Caco-2 (cell line): Measurements from ENCODE around the gene CARHSP1. TPM values are rescaled to one million over a fixed set of nuclear protein-coding genes. Genes with fewer than 3 reads are reported as not detected.

Experiments
- BruUV-seq: library from RNA; stranded (reverse); fragments of 400-500 nt; replicated peaks from 2 replicates; lab custom pipeline; 2021; lab: Mats Ljungman, UMichigan
- CTCF ChIA-PET: fragments of 300-600 bp; sonication (Branson Sonifier 250); formaldehyde crosslinking; loops from one replicate; lab custom pipeline; 2022; ENCODE audit warnings: antibody characterized with exemption; lab: Charles Lee
- POLR2A ChIA-PET: fragments of 300-600 bp; sonication (Branson Sonifier 250); formaldehyde crosslinking; loops from one replicate; lab custom pipeline; 2022; ENCODE audit warnings: antibody characterized with exemption; lab: Charles Lee
- DNase-seq, 2 experiments: peaks; one replicate each; pipeline versions ENCODE4 v3.0.0 to v3.0.0-alpha.2; 2020 to 2022
- H3K27me3 ChIP-seq: replicated peaks from 2 replicates; pipeline ENCODE4 v1.6.0; 2011; ENCODE audit warnings: low read length; ENCODE audit not compliant: control insufficient read depth, insufficient read depth
- H3K36me3 ChIP-seq: 2 replicates; pipeline ENCODE4 v1.5.1; 2011; ENCODE audit warnings: low read length; ENCODE audit not compliant: control insufficient read depth, insufficient read depth
- H3K4me1 ChIP-seq: fragments of 250-450 bp; sonication (Bioruptor Pico); 2 replicates; pipeline ENCODE4 v1.5.1; 2020; ENCODE audit warnings: mild to moderate bottlenecking
- H3K4me3 ChIP-seq: 2 replicates; pipeline ENCODE4 v1.5.1; 2011; ENCODE audit warnings: low read depth, mild to moderate bottlenecking, control low read depth, low read length
- H3K9me3 ChIP-seq: fragments of 250-450 bp; sonication (Bioruptor Pico); 2 replicates; pipeline ENCODE4 v1.5.1; 2020; ENCODE audit warnings: mild to moderate bottlenecking, moderate library complexity
- H3K27ac Mint-ChIP-seq: one replicate; pipeline ENCODE4 v1.8.0; 2022; ENCODE audit warnings: mixed read lengths; ENCODE audit not compliant: unreplicated experiment
- H3K27me3 Mint-ChIP-seq: one replicate; pipeline ENCODE4 v1.8.0; 2022; ENCODE audit warnings: mixed read lengths; ENCODE audit not compliant: insufficient read depth, unreplicated experiment
- H3K36me3 Mint-ChIP-seq: one replicate; pipeline ENCODE4 v1.8.0; 2022; ENCODE audit warnings: mild to moderate bottlenecking, mixed read lengths; ENCODE audit not compliant: insufficient read depth, unreplicated experiment
- H3K4me1 Mint-ChIP-seq: one replicate; pipeline ENCODE4 v1.8.0; 2022; ENCODE audit warnings: low read depth, mixed read lengths; ENCODE audit not compliant: unreplicated experiment
- H3K4me3 Mint-ChIP-seq: one replicate; pipeline ENCODE4 v1.8.0; 2022; ENCODE audit warnings: mild to moderate bottlenecking, moderate library complexity, mixed read lengths; ENCODE audit not compliant: unreplicated experiment
- H3K9me3 Mint-ChIP-seq: one replicate; pipeline ENCODE4 v1.8.0; 2022; ENCODE audit warnings: mixed read lengths; ENCODE audit not compliant: unreplicated experiment
- intact Hi-C: fragments of 100-400 bp; cut with micrococcal nuclease; formaldehyde crosslinking; loops from one replicate; pipeline ENCODE4 v1.10.0; 2022; ENCODE audit not compliant: unreplicated experiment
- total RNA-seq: library from RNA; stranded (reverse); gene quantifications from 2 replicates; pipeline ENCODE4 v1.2.3, GENCODE V29; 2022
- TF ChIP-seq, protein P1 (sequence below), 2 experiments: fragments of 200-600 bp in 1 of 2; IDR thresholded peaks; 1 replicate in 1 of 2; 2 replicates in 1 of 2; pipeline versions ENCODE4 v1.5.1 to v1.8.0; 2011 to 2022; ENCODE audit warnings: antibody characterized with exemption in 1 of 2, control low read depth in 1 of 2, inconsistent platforms in 1 of 2, low read depth in 1 of 2, low read length in 1 of 2, mild to moderate bottlenecking in 1 of 2, moderate library complexity in 1 of 2; ENCODE audit not compliant: insufficient read depth in 1 of 2, severe bottlenecking in 1 of 2, unreplicated experiment in 1 of 2

CARHSP1 gene
- total RNA-seq, 1 experiment from 2014 or later = 103 TPM

DNA sequence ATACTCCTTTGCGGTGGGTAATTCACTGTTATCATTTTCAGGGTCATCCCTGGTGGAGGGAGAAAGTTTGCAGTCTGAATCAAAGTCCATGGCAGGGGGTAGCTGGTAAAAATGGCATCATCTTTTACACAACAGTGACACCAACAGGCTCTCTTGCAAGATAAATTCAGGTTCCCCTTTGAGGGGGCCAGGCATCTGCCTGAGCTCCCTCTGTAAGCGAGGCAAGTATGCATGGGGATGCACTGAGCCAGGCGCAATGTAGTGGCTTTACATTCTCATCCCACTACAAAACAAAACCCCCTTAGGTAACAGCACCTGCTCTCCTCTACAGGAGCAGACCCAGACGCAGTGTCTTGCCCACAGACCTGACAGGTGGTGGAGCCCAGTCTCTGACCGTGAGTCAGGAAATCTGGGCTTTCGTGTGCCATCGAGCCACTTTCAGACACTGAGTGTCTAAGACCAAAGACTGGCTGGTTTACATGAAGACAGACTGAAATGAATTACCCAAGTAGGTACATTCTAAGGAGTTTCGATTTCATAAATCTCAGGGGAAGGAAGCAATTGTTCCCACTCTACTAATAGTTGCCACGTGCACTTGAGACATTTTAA lies 31.0 kb upstream of the CARHSP1 start:
- Mint-ChIP-seq H3K27me3 (no peaks in the 10 kb centered on the region), H3K4me1 (no peaks in the 10 kb centered on the region), H3K27ac (no peak overlapping the region), H3K36me3 (peaks cover 95% of the 10 kb centered on the region), H3K9me3 (no peaks in the 10 kb centered on the region), H3K4me3 (no peak overlapping the region)
- TF ChIP-seq, protein P1, sequence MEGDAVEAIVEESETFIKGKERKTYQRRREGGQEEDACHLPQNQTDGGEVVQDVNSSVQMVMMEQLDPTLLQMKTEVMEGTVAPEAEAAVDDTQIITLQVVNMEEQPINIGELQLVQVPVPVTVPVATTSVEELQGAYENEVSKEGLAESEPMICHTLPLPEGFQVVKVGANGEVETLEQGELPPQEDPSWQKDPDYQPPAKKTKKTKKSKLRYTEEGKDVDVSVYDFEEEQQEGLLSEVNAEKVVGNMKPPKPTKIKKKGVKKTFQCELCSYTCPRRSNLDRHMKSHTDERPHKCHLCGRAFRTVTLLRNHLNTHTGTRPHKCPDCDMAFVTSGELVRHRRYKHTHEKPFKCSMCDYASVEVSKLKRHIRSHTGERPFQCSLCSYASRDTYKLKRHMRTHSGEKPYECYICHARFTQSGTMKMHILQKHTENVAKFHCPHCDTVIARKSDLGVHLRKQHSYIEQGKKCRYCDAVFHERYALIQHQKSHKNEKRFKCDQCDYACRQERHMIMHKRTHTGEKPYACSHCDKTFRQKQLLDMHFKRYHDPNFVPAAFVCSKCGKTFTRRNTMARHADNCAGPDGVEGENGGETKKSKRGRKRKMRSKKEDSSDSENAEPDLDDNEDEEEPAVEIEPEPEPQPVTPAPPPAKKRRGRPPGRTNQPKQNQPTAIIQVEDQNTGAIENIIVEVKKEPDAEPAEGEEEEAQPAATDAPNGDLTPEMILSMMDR (IDR thresholded peaks at IDR 0.05; ENCODE audit: insufficient read depth in 1 of 2, low read depth in 1 of 2, low read length in 1 of 2, severe bottlenecking in 1 of 2, unreplicated experiment in 1 of 2) = no peak
- H3K27me3 ChIP-seq = no peaks in the 10 kb centered on the region
- no peaks in the 10 kb centered on the region for H3K9me3 ChIP-seq
- H3K4me3 ChIP-seq = no peak overlapping the region
- POLR2A ChIA-PET = interaction anchor here (0.6 kb wide), 1 partner anchor 12 kb away, joined by 3 read pairs; no protein-coding TSS in a partner anchor
- CTCF ChIA-PET = interaction anchor here (1.5 kb wide), 1 partner anchor 36 kb away, joined by 3 read pairs; no protein-coding TSS in a partner anchor
- peaks cover 9% of the 10 kb centered on the region for H3K36me3 ChIP-seq
- intact Hi-C loops = no loop called here
- DNase-seq = no peak
- no peaks in the 10 kb centered on the region for H3K4me1 ChIP-seq
- no TSS peak for BruUV-seq

DNA sequence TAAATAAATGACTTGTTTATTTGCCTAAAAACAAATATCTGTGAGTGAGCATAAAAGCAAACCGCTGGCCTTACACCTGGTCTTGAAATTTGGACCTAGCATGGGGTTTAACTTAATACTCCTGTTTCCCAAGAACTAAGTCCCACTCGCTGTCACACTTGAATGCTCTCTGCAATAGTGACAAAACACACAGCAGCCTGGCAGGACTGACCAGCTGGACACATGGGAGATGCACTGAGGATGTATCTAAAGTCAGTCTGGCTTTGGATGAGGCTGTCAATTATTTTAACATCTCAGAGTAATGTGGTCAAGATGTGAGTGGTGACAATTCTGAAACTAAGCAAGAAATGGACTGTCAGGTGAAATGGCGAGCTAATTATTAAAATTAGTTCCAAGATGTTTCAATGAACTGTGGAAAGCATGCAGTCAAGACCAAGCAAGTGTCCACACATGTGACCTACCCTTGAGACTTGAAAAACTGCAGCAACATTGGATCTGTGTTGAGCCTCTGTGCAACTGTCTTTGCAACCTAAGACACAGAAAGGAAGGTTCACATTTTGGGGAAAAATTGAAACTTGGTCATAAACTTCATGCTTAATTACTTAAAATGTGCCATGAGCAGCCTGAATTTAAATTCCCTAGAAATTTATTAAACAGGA lies 30.0 kb upstream of the CARHSP1 start:
- POLR2A ChIA-PET = no interaction called here
- H3K4me1 ChIP-seq = no peaks in the 10 kb centered on the region
- TF ChIP-seq, protein P1 (IDR thresholded peaks at IDR 0.05; ENCODE audit: insufficient read depth in 1 of 2, low read depth in 1 of 2, low read length in 1 of 2, severe bottlenecking in 1 of 2, unreplicated experiment in 1 of 2) = no peak

DNA sequence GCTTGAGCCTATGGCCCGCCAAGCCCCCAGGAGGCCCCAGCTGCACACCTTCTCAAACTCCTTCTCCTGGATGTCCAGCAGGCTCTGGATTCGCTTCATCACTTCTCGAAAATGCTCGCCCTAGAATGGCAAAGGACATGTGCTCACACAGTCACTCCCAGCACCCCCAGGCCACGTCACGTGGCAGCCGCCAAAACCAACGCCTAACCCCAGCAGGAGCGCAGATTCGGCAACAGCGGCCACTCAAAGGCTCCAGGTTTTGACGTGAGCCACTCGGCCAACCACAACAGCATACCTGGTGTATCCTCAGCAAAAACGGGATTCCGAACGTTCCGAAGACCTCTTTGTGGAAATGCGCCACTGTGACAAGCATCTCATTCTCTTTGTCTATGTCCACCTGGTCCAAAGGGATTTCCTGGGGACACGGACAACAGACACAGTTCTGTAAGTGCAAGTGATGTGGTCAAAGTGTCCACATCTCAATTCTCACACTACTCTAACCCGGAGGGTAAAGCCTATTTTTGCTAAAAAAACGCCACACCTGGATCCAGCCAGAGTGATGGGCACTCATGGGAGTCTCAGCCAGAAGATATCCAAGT lies 26.0 kb upstream of the CARHSP1 start:
- CTCF ChIA-PET = interaction anchor here (0.6 kb wide), 1 partner anchor 31 kb away, joined by 4 read pairs; no protein-coding TSS in a partner anchor

More for the DNA sequence above, 30.0 kb upstream of the CARHSP1 start:
- H3K27me3 Mint-ChIP-seq = no peaks in the 10 kb centered on the region
- DNase-seq = no peak
- Histone ChIP-seq H3K36me3 (peaks cover 10% of the 10 kb centered on the region), H3K27me3 (no peaks in the 10 kb centered on the region), H3K9me3 (no peaks in the 10 kb centered on the region), H3K4me3 (no peak overlapping the region)
- intact Hi-C loops = no loop called here
- no peak overlapping the region for H3K4me3 Mint-ChIP-seq
- no peak overlapping the region for H3K27ac Mint-ChIP-seq
- no TSS peak for BruUV-seq
- H3K36me3 Mint-ChIP-seq = peaks cover 93% of the 10 kb centered on the region
- H3K4me1 Mint-ChIP-seq = no peaks in the 10 kb centered on the region
- CTCF ChIA-PET = interaction anchor here (1.5 kb wide), 1 partner anchor 35 kb away, joined by 3 read pairs; no protein-coding TSS in a partner anchor
- no peaks in the 10 kb centered on the region for H3K9me3 Mint-ChIP-seq

More for the DNA sequence above, 26.0 kb upstream of the CARHSP1 start:
- no TSS peak for BruUV-seq
- Mint-ChIP-seq H3K27ac (no peak overlapping the region), H3K4me3 (no peak overlapping the region), H3K9me3 (no peaks in the 10 kb centered on the region), H3K36me3 (peaks cover 91% of the 10 kb centered on the region), H3K4me1 (no peaks in the 10 kb centered on the region), H3K27me3 (no peaks in the 10 kb centered on the region)
- H3K36me3 ChIP-seq = peaks cover 9% of the 10 kb centered on the region
- intact Hi-C loops = no loop called here
- H3K4me3 ChIP-seq = no peak overlapping the region
- H3K9me3 ChIP-seq = no peaks in the 10 kb centered on the region
- no peaks in the 10 kb centered on the region for H3K4me1 ChIP-seq
- no peaks in the 10 kb centered on the region for H3K27me3 ChIP-seq
- POLR2A ChIA-PET = no interaction called here
- TF ChIP-seq, protein P1 (IDR thresholded peaks at IDR 0.05; ENCODE audit: insufficient read depth in 1 of 2, low read depth in 1 of 2, low read length in 1 of 2, severe bottlenecking in 1 of 2, unreplicated experiment in 1 of 2) = no peak
- DNase-seq = no peak
